Muscle of leg (tissue), 16 donors: Measurements from ENCODE around the gene GREB1. TPM values are rescaled to one million over a fixed set of nuclear protein-coding genes. Genes with fewer than 3 reads are reported as not detected.

ENCODE experiments used
- DNase-seq: peaks from one replicate; pipeline ENCODE4 v3.0.0; 2013
- H3K27ac ChIP-seq: one replicate; pipeline ENCODE4 v1.5.1; 2013; ENCODE audit warnings: mild to moderate bottlenecking, low read length, control low read depth
- H3K27me3 ChIP-seq: one replicate; pipeline ENCODE4 v1.6.1; 2013; ENCODE audit warnings: low read length; ENCODE audit not compliant: control insufficient read depth, insufficient read depth
- H3K36me3 ChIP-seq: one replicate; pipeline ENCODE4 v1.6.1; 2013; ENCODE audit warnings: low read length; ENCODE audit not compliant: control insufficient read depth, insufficient read depth
- H3K4me1 ChIP-seq: one replicate; pipeline ENCODE4 v1.6.1; 2013; ENCODE audit warnings: low read length; ENCODE audit not compliant: control insufficient read depth, insufficient read depth
- H3K4me3 ChIP-seq: one replicate; pipeline ENCODE4 v1.5.1; 2013; ENCODE audit warnings: low read length, control low read depth
- H3K9me3 ChIP-seq: replicated peaks from 2 replicates; pipeline ENCODE4 v1.6.1; 2013; ENCODE audit warnings: low read depth, low read length; ENCODE audit not compliant: control insufficient read depth
- WGBS: methylation state at CpG from one replicate; pipeline ENCODE4 v1.1.5; 2013; ENCODE audit warnings: missing lambda C conversion rate; ENCODE audit not compliant: insufficient coverage; 5-methylcytosine and 5-hydroxymethylcytosine counted together
- long read RNA-seq, 11 donors: transcript quantifications; one replicate each; lab custom pipeline, GENCODE V29; 2026
- polyA plus RNA-seq, 8 donors: library from polyadenylated mRNA; unstranded; fragments of 120-200 nt; gene quantifications; one replicate each; pipeline versions ENCODE4 v1.2.1 to v1.2.3, GENCODE V29; 2013; ENCODE audit warnings: inconsistent platforms in 1 of 8, low replicate concordance in 1 of 8; ENCODE audit not compliant: insufficient read length in 8 of 8, insufficient read depth in 1 of 8
- total RNA-seq: library from RNA; stranded (reverse); fragments of 120-200 nt; gene quantifications from one replicate; pipeline ENCODE4 v1.2.4, GENCODE V29; 2013

The GREB1 gene
- 7.2 TPM for total RNA-seq
- 10 to 100 TPM in 5 of 8 donors, 1 to 10 TPM in 3; 6.5 to 14.4 (median 10.7) TPM for polyA plus RNA-seq
- long read RNA-seq, donor 1, result 0 reads
- long read RNA-seq, donor 2, result 0 reads
- long read RNA-seq, donor 3, result 0 reads
- long read RNA-seq, donor 4, result 0 reads
- long read RNA-seq, donor 5, result 0 reads
- long read RNA-seq, donor 6, result 0 reads
- long read RNA-seq, donor 7, result 0 reads
- long read RNA-seq, donor 8, result 0 reads
- long read RNA-seq, donor 9, result 0 reads
- long read RNA-seq, donor 10, result 0 reads
- long read RNA-seq, donor 11, result 0 reads

DNA sequence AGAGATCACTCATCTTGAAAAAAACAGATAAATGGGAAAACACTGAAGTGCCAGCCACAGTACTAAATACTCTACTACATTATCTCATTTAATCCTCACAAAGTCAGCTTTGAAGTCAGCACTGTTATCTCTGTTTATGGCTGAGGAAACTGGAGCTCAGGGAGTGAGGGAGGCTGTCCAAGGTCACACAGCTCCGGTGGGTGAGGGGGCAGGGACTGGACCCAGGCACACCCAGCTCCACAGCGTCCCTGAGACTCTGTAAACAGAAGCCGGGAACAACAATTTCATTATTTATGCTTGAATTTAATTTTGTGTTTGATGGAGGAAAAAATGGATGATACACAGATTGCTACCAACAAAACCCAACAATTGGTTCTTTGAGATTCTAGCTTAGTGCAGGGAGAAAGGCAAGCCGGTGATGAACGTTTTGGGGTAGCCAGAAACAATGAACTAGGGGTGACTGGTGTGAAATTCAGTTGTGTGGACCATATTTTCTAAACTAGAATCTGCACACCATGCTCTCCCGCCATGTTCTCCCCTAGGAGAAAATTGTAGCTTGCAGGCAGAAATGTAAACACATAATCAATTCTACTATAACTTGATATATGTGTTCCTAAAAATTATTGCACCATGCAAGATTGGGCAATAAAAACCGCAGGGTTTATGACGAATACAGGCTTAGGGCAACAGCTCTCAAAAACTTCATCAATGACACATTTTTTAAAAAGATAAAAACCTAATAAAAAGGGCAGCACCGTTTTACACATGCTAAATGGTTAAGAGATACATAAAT, at the start of gene GREB1:
TSS of gene GREB1 (plus strand) at position 768 of the 793 bp plus-strand sequence. CDS start 22,570 bp downstream, outside the sequence.
- Histone ChIP-seq H3K36me3 (no peaks in the 10 kb centered on the region), H3K9me3 (no peaks in the 10 kb centered on the region), H3K4me3 (no peak within 1 kb of the TSS), H3K4me1 (peaks cover 11% of the 10 kb centered on the region), H3K27ac (no peak within 1 kb of the TSS), H3K27me3 (no peaks in the 10 kb centered on the region)
- no peak for DNase-seq
- WGBS, result 0% methylated on average over 1 of the region's 9 CpGs

DNA sequence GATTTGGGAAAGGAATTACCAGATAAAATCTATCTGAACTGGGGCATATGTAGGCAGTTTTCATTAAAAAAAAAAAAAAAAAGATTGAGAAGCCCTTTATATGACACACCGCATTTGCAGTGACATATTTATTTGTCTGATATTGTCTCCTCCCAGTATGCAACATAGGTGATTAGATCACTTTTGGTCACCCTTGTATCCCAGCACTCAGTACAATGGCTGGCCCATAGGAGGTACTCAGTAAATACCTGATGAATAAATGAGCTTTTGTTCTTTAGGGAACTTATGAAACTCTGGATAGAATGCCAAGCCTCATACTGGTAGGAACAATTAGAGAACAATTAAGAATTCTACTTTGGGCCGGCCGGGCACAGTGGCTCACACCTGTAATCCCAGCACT, 45.0 kb upstream of the GREB1 start:
- no peak overlapping the region for H3K27ac ChIP-seq
- peaks cover 9% of the 10 kb centered on the region for H3K4me1 ChIP-seq
- no peak overlapping the region for H3K4me3 ChIP-seq
- DNase-seq, result no peak
- 83% methylated on average over 2 of the region's 3 CpGs for WGBS
- peaks cover 2% of the 10 kb centered on the region for H3K27me3 ChIP-seq
- no peaks in the 10 kb centered on the region for H3K36me3 ChIP-seq
- peaks cover 4% of the 10 kb centered on the region for H3K9me3 ChIP-seq

- DNase-seq, result no peak
- Histone ChIP-seq H3K36me3 (no peaks in the 10 kb centered on the region), H3K27ac (no peak overlapping the region), H3K27me3 (no peaks in the 10 kb centered on the region), H3K9me3 (peaks cover 4% of the 10 kb centered on the region), H3K4me3 (no peak overlapping the region), H3K4me1 (peaks cover 7% of the 10 kb centered on the region)
- WGBS, result no CpG with 5 or more reads among the region's 5 CpGs
Measured at GRCh38 chr2:11490194-11490593, 43.7 kb upstream of the GREB1 start.

- no peak for DNase-seq
- no peak overlapping the region for H3K4me3 ChIP-seq
- H3K9me3 ChIP-seq, result peaks cover 4% of the 10 kb centered on the region
- H3K4me1 ChIP-seq, result peaks cover 7% of the 10 kb centered on the region
- no peaks in the 10 kb centered on the region for H3K27me3 ChIP-seq
- no peak overlapping the region for H3K27ac ChIP-seq
- 82% methylated on average over 2 of the region's 3 CpGs for WGBS
- H3K36me3 ChIP-seq, result no peaks in the 10 kb centered on the region
Measured at GRCh38 chr2:11491348-11491933, 42.4 kb upstream of the GREB1 start.

- Histone ChIP-seq H3K9me3 (peaks cover 4% of the 10 kb centered on the region), H3K27ac (no peak overlapping the region), H3K4me1 (peaks cover 7% of the 10 kb centered on the region), H3K4me3 (no peak overlapping the region), H3K27me3 (no peaks in the 10 kb centered on the region), H3K36me3 (no peaks in the 10 kb centered on the region)
- DNase-seq, result no peak
- 85% methylated on average over 3 of the region's 3 CpGs for WGBS
Measured at GRCh38 chr2:11492244-11492643, 41.6 kb upstream of the GREB1 start.

DNA sequence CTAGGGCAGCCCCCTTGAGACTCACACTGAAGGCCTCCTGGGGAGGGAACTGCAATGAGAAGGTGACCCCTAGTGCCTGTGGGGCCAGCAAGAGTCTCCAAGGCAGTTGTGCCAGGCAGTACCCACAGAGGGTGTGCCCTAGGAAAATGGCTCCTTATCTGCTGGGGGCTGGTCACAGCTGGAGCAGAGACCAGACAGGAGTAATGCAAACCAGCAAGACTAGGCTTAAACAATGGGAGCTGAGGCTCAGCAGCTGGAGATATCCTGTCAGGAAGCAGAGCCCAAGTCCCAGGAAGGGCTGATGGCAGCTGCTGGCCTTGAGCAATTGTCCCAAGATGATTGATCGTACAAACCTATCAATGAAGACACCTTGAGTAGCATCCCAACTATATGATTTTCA, 41.1 kb upstream of the GREB1 start:
- H3K4me3 ChIP-seq, result no peak overlapping the region
- no peak overlapping the region for H3K27ac ChIP-seq
- peaks cover 7% of the 10 kb centered on the region for H3K4me1 ChIP-seq
- H3K9me3 ChIP-seq, result peaks cover 4% of the 10 kb centered on the region
- H3K27me3 ChIP-seq, result no peaks in the 10 kb centered on the region
- no CpG with 5 or more reads among the region's 1 CpG for WGBS
- no peaks in the 10 kb centered on the region for H3K36me3 ChIP-seq
- no peak for DNase-seq

DNA sequence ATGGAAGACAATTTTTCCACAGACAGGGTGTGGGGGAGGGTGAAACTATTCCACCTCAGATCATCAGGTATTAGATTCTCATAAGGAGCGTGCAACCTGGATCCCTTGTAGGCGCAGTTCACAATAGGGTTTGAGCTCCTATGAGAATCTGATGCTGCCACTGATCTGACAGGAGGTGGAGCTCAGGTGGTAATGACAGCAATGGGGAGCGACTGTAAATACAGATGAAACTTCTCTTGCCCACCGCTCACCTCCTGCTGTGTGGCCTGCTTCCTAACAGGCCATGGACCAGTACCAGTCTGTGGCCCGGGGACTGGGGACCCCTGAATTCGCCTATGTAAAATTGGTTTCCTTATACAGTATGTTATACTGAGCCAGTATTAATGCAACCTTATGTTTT, 40.6 kb upstream of the GREB1 start:
- WGBS, result 92% methylated on average over 2 of the region's 6 CpGs
- DNase-seq, result no peak
- H3K4me3 ChIP-seq, result no peak overlapping the region
- no peaks in the 10 kb centered on the region for H3K27me3 ChIP-seq
- no peak overlapping the region for H3K27ac ChIP-seq
- no peaks in the 10 kb centered on the region for H3K36me3 ChIP-seq
- H3K4me1 ChIP-seq, result peaks cover 7% of the 10 kb centered on the region
- H3K9me3 ChIP-seq, result peaks cover 4% of the 10 kb centered on the region

GRCh38 chr2:11494310-11494709, 39.5 kb upstream of the GREB1 start:
- Histone ChIP-seq H3K9me3 (peaks cover 4% of the 10 kb centered on the region), H3K27ac (no peak overlapping the region), H3K4me3 (no peak overlapping the region), H3K4me1 (peaks cover 15% of the 10 kb centered on the region), H3K36me3 (no peaks in the 10 kb centered on the region), H3K27me3 (no peaks in the 10 kb centered on the region)
- no peak for DNase-seq
- no CpG with 5 or more reads among the region's 2 CpGs for WGBS

GRCh38 chr2:11495844-11496681, 37.8 kb upstream of the GREB1 start:
- Histone ChIP-seq H3K9me3 (no peaks in the 10 kb centered on the region), H3K4me3 (no peak overlapping the region), H3K27me3 (no peaks in the 10 kb centered on the region), H3K36me3 (no peaks in the 10 kb centered on the region), H3K4me1 (peaks cover 21% of the 10 kb centered on the region), H3K27ac (no peak overlapping the region)
- no peak for DNase-seq
- WGBS, result 44% methylated on average over 14 of the region's 30 CpGs
